HAP-1 (cell line): Measurements from ENCODE around the gene KANK4.
"Not testable (repeated sequence)": the region's sequence is repeated elsewhere in the genome, so short reads cannot be mapped to it uniquely, and the experiment has no call there.

Source experiments
- DNase-seq, 2 experiments: peaks; one replicate each; pipeline ENCODE4 v3.0.0-alpha.2; 2016 to 2020; ENCODE audit warnings: low spot score in 2 of 2
- H3K27me3 ChIP-seq: fragments of 250-450 bp; sonication (Bioruptor Pico); 2 replicates; pipeline ENCODE4 v1.5.1; 2020; ENCODE audit warnings: low read depth, mild to moderate bottlenecking, moderate library complexity
- H3K36me3 ChIP-seq: fragments of 250-450 bp; sonication (Bioruptor Pico); replicated peaks from 2 replicates; pipeline ENCODE4 v1.5.1; 2020; ENCODE audit warnings: mild to moderate bottlenecking
- H3K4me1 ChIP-seq: fragments of 250-450 bp; sonication (Bioruptor Pico); 2 replicates; pipeline ENCODE4 v1.5.1; 2020; ENCODE audit warnings: mild to moderate bottlenecking
- H3K4me3 ChIP-seq: fragments of 250-450 bp; sonication (Bioruptor Pico); 2 replicates; pipeline ENCODE4 v1.5.1; 2020; ENCODE audit warnings: mild to moderate bottlenecking, moderate library complexity
- H3K9me3 ChIP-seq: fragments of 250-450 bp; sonication (Bioruptor Pico); 2 replicates; pipeline ENCODE4 v1.5.1; 2020; ENCODE audit warnings: mild to moderate bottlenecking, moderate library complexity
- in situ Hi-C: fragments of 300-500 bp; cut with MboI; formaldehyde crosslinking; loops from 3 replicates; pipeline ENCODE4 v1.14.3; 2020; ENCODE audit warnings: low sequenced_read_pairs, inconsistent platforms, mixed read lengths

KANK4 gene

GRCh38 chr1:62239652-62240403 lies 79.4 kb downstream of the KANK4 start:
- in situ Hi-C loops, H3K9me3 ChIP-seq, H3K27me3 ChIP-seq, H3K36me3 ChIP-seq, DNase-seq, H3K4me3 ChIP-seq: not testable (repeated sequence)
- H3K4me1 ChIP-seq = peaks cover 17% of the 10 kb centered on the region

- in situ Hi-C loops = no loop called here
Measured at GRCh38 chr1:62238507-62238906, 80.7 kb downstream of the KANK4 start.

GRCh38 chr1:62237950-62238374 lies 81.3 kb downstream of the KANK4 start:
- in situ Hi-C loops = no loop called here
- H3K4me1 ChIP-seq = peaks cover 17% of the 10 kb centered on the region
- H3K9me3 ChIP-seq = no peaks in the 10 kb centered on the region
- no peaks in the 10 kb centered on the region for H3K36me3 ChIP-seq
- no peaks in the 10 kb centered on the region for H3K27me3 ChIP-seq
- H3K4me3 ChIP-seq = no peak overlapping the region
- DNase-seq = peak; percentile 19 to 29

More at GRCh38 chr1:62238507-62238906, 80.7 kb downstream of the KANK4 start:
- H3K36me3 ChIP-seq = no peaks in the 10 kb centered on the region
- no peak for DNase-seq
- no peaks in the 10 kb centered on the region for H3K9me3 ChIP-seq
- H3K4me1 ChIP-seq = peaks cover 17% of the 10 kb centered on the region
- H3K27me3 ChIP-seq = no peaks in the 10 kb centered on the region
- no peak overlapping the region for H3K4me3 ChIP-seq

GRCh38 chr1:62237361-62237760 lies 81.9 kb downstream of the KANK4 start:
- Histone ChIP-seq H3K9me3 (no peaks in the 10 kb centered on the region), H3K4me3 (no peak overlapping the region), H3K27me3 (no peaks in the 10 kb centered on the region), H3K4me1 (peaks cover 17% of the 10 kb centered on the region), H3K36me3 (no peaks in the 10 kb centered on the region)
- in situ Hi-C loops = no loop called here
- DNase-seq = no peak

GRCh38 chr1:62235576-62235975 lies 83.7 kb downstream of the KANK4 start:
- no peaks in the 10 kb centered on the region for H3K9me3 ChIP-seq
- DNase-seq = no peak

GRCh38 chr1:62234688-62235087 lies 84.5 kb downstream of the KANK4 start:
- H3K4me1 ChIP-seq = peaks cover 13% of the 10 kb centered on the region
- H3K36me3 ChIP-seq = no peaks in the 10 kb centered on the region
- no peak for DNase-seq
- in situ Hi-C loops = no loop called here
- H3K9me3 ChIP-seq = no peaks in the 10 kb centered on the region
- no peaks in the 10 kb centered on the region for H3K27me3 ChIP-seq
- no peak overlapping the region for H3K4me3 ChIP-seq

More at GRCh38 chr1:62235576-62235975, 83.7 kb downstream of the KANK4 start:
- peaks cover 13% of the 10 kb centered on the region for H3K4me1 ChIP-seq
- H3K27me3 ChIP-seq = no peaks in the 10 kb centered on the region
- no peaks in the 10 kb centered on the region for H3K36me3 ChIP-seq
- in situ Hi-C loops = no loop called here
- H3K4me3 ChIP-seq = no peak overlapping the region

- Histone ChIP-seq H3K4me3 (no peak overlapping the region), H3K9me3 (no peaks in the 10 kb centered on the region), H3K4me1 (peaks cover 13% of the 10 kb centered on the region), H3K27me3 (no peaks in the 10 kb centered on the region), H3K36me3 (no peaks in the 10 kb centered on the region)
- in situ Hi-C loops = no loop called here
- no peak for DNase-seq
Measured at GRCh38 chr1:62233926-62234450, 85.2 kb downstream of the KANK4 start.

GRCh38 chr1:62232871-62233278 lies 86.4 kb downstream of the KANK4 start:
- DNase-seq = no peak
- Histone ChIP-seq H3K27me3 (no peaks in the 10 kb centered on the region), H3K9me3 (no peaks in the 10 kb centered on the region), H3K36me3 (no peaks in the 10 kb centered on the region), H3K4me1 (peaks cover 8% of the 10 kb centered on the region), H3K4me3 (no peak overlapping the region)
- in situ Hi-C loops = no loop called here

GRCh38 chr1:62230718-62231117 lies 88.5 kb downstream of the KANK4 start:
- Histone ChIP-seq H3K9me3 (no peaks in the 10 kb centered on the region), H3K4me1 (no peaks in the 10 kb centered on the region; the same call in 1 of the 2 replicates), H3K36me3 (no peaks in the 10 kb centered on the region), H3K27me3 (no peaks in the 10 kb centered on the region), H3K4me3 (no peak overlapping the region)
- in situ Hi-C loops = no loop called here
- no peak for DNase-seq

- in situ Hi-C loops = no loop called here
- Histone ChIP-seq H3K4me1 (no peaks in the 10 kb centered on the region; the same call in 1 of the 2 replicates), H3K4me3 (no peak overlapping the region), H3K36me3 (no peaks in the 10 kb centered on the region), H3K9me3 (no peaks in the 10 kb centered on the region), H3K27me3 (no peaks in the 10 kb centered on the region)
- no peak for DNase-seq
Measured at GRCh38 chr1:62229932-62230331, 89.3 kb downstream of the KANK4 start.

GRCh38 chr1:62229468-62229867 lies 89.8 kb downstream of the KANK4 start:
- no peaks in the 10 kb centered on the region; the same call in 1 of the 2 replicates for H3K4me1 ChIP-seq
- H3K4me3 ChIP-seq = no peak overlapping the region
- DNase-seq = no peak
- no peaks in the 10 kb centered on the region for H3K27me3 ChIP-seq
- in situ Hi-C loops = no loop called here
- H3K36me3 ChIP-seq = no peaks in the 10 kb centered on the region
- H3K9me3 ChIP-seq = no peaks in the 10 kb centered on the region

- Histone ChIP-seq H3K36me3 (no peaks in the 10 kb centered on the region), H3K9me3 (no peaks in the 10 kb centered on the region), H3K4me3 (no peak overlapping the region), H3K4me1 (no peaks in the 10 kb centered on the region; the same call in 1 of the 2 replicates), H3K27me3 (no peaks in the 10 kb centered on the region)
- no peak for DNase-seq
- in situ Hi-C loops = no loop called here
Measured at GRCh38 chr1:62228883-62229187, 90.4 kb downstream of the KANK4 start.

- DNase-seq = no peak
- Histone ChIP-seq H3K4me1 (no peaks in the 10 kb centered on the region; the same call in 1 of the 2 replicates), H3K4me3 (no peak overlapping the region), H3K36me3 (no peaks in the 10 kb centered on the region), H3K9me3 (no peaks in the 10 kb centered on the region), H3K27me3 (no peaks in the 10 kb centered on the region)
- in situ Hi-C loops = no loop called here
Measured at GRCh38 chr1:62228136-62228882, 90.9 kb downstream of the KANK4 start.

- in situ Hi-C loops = no loop called here
- no peak for DNase-seq
- H3K4me1 ChIP-seq = no peaks in the 10 kb centered on the region; the same call in 1 of the 2 replicates
- H3K9me3 ChIP-seq = no peaks in the 10 kb centered on the region
- H3K27me3 ChIP-seq = no peaks in the 10 kb centered on the region
- H3K36me3 ChIP-seq = no peaks in the 10 kb centered on the region
- no peak overlapping the region for H3K4me3 ChIP-seq
Measured at GRCh38 chr1:62227496-62227895, 91.7 kb downstream of the KANK4 start.
